Right renal pelvis (tissue), 4 donors: Measurements from ENCODE around the gene FUT3. TPM values are rescaled to one million over a fixed set of nuclear protein-coding genes. Genes with fewer than 3 reads are reported as not detected.
"Not testable (repeated sequence)": the region's sequence is repeated elsewhere in the genome, so short reads cannot be mapped to it uniquely, and the experiment has no call there.

Experiments used
- DNase-seq, 4 donors: peaks; one replicate each; pipeline ENCODE4 v3.0.0-alpha.2; 2013; ENCODE audit warnings: low read depth in 4 of 4, low spot score in 3 of 4, missing footprints in 1 of 4
- polyA plus RNA-seq, 4 donors: library from polyadenylated mRNA; unstranded; fragments of 120-200 nt; gene quantifications; one replicate each; pipeline ENCODE4 v1.2.1, GENCODE V29; 2013; ENCODE audit not compliant: insufficient read length in 4 of 4

The FUT3 gene
- polyA plus RNA-seq, 4 donors, result 0.25 to 0.70 (median 0.52) TPM

DNA sequence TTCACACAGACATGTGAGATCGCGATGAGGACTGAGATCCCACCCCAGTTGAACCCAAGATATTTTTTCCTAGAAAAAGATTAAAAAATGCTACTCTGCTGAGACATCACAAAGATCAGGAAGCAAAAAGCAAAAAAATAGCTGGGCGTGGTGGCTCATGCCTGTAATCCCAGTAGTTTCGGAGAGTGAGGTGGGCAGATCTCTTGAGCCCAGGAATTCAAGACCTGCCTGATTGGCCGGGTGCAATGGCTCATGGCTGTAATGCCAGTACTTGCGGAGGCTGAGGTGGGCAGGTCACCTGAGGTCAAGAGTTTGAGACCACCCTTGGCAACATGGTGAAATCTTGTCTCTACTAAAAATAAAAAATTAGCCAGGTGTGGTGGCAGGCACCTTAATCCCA lies 1.1 kb downstream of the FUT3 start:
- no peak for DNase-seq

GRCh38 chr19:5848621-5849020 lies 2.6 kb downstream of the FUT3 start:
- not testable (repeated sequence) for DNase-seq

- not testable (repeated sequence) for DNase-seq
Measured at GRCh38 chr19:5847846-5848245, 3.4 kb downstream of the FUT3 start.

DNA sequence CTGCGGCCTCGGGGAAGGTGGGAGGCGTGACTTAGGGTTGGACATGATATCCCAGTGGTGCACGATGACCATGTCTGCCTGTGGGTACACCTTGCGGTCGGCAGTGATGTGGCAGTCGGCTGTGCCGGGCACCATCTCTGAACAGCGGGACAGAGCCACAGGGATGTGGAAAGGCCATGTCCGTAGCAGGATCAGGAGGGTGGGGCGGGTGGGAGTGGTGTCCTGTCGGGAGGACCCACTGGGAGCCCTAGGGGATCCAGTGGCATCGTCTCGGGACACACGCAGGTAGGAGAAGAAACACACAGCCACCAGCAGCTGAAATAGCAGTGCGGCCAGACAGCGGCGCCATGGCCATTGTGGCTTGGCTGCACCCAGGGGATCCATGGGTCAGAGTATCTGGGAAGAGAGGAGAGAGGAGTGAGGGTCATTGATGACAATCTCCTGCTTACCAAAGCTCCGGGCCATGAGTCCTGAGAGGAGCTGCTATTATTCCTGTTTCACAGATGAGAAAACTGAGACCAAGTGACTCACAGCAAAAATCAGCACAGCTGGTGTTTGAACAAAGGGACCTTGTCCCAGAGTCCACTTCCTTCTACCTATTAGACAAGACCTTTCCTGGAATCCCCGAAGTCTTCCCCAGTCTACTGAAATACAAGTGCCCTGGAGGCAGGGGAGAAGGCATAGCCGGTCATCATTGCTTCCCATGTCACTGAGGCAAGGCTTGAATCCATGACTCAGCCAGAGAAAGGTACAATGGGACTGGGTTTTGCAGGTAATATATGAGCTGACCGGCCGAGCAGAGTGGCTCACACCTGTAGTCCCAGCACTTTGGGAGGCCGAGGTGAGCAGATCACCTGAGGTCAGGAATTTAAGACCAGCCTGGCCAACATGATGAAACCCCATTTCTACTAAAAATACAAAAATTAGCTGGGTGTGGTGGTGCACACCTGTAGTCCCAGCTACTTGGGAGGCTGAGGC lies 6.5 kb downstream of the FUT3 start:
- no peak for DNase-seq

- DNase-seq, result no peak
Measured at GRCh38 chr19:5843295-5843927, 7.8 kb downstream of the FUT3 start.

GRCh38 chr19:5841735-5842111 lies 9.5 kb downstream of the FUT3 start:
- not testable (repeated sequence) for DNase-seq

- no peak for DNase-seq
Measured at GRCh38 chr19:5839065-5840017, 11.9 kb downstream of the FUT3 start, which contains the start of gene FUT6. Gene FUT6 (minus strand): TSS chr19:5839702. CDS start chr19:5832567, 7,135 bp downstream.

GRCh38 chr19:5838353-5839064 lies 12.7 kb downstream of the FUT3 start:
- DNase-seq, result no peak

GRCh38 chr19:5837761-5838352 lies 13.4 kb downstream of the FUT3 start:
- no peak for DNase-seq

GRCh38 chr19:5832527-5833216 lies 18.6 kb downstream of the FUT3 start:
- DNase-seq, result no peak

- DNase-seq, result no peak
Measured at GRCh38 chr19:5832061-5832460, 19.2 kb downstream of the FUT3 start.

GRCh38 chr19:5831159-5831558 lies 20.1 kb downstream of the FUT3 start:
- DNase-seq, result no peak

DNA sequence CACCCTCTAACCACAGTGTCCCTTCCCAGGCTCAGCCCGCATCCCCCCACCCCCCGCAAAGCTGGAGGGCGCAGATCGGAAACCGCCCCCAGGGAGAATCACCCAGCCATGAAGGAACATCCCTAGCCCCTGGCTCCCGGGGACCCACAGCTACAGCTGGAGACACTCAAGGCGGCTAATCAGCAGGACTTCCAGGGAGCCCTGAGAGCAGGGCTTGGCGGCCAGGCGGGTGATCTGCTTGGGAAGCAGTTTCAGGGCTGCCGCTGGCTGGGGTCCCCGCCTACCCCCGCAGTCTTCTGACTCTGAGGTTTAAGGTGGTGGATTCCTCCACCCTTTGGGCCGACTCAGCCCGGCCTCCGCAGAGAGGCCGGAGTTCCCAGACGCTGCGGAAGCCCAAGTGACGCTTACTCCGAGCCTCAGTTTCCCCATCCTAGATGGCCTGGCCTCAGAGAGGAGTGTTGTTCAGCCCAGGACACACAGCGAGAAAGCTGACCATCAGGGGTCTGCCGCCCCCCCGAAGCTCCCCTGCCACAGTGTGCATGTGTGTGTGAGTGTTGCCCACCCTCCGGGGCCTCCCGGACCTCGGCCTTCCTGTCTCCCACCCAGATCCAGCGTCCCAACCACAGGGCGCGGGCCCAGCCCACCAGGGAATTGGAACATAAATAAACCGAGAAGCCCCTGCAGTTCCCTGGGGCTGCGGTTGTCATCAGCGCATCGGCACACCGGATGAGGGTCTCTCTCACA lies 21.5 kb downstream of the FUT3 start:
- no peak for DNase-seq

DNA sequence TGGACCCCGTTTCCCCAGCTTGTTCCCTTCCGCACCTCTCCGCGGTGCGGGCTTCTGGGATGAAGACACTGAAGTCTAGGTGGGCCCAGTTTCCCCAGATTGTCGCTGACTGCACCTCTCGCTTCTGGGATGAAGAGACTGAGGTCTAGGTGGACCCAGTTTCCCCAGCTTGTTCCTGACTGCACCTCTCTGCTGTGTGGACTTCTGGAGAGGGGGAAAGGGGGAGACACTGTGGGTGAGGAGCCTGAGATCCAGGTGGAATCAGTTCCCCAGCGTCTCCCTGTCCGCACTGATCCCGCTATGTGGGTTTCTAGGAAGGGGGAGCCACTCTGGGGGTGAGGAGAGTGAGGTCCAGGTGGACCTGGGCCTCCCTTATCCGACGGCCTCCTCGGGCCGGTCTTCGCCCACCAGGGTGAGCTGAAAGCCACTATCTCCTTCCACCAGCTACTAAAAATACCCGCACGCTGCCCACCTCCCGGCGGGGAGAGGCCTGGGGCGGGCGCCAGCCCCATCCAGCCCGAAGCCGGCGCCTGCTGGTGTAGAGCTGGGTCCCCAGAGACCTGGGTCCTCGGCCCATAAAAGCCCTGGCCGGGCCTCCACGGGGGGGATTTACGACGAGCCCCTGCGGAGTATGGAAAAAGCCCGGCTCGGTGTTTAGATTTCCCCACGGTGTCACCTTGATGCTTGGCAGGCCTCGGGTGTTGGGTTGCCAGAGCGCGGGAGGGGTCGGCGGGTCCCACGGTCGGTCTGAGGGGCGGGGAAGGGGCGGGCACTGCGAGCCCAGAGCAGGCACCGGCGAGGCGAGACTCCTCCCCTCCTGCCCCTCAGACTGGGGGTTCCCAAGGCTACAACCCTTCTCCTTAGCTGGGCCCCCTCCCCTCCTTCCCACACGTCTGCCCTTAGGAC lies 22.3 kb downstream of the FUT3 start:
- DNase-seq, result peak; percentile 60 to 74 (median 68)

- peak; percentile 87 to 95 (median 92) for DNase-seq
Measured at GRCh38 chr19:5827891-5828660, 23.2 kb downstream of the FUT3 start.

DNA sequence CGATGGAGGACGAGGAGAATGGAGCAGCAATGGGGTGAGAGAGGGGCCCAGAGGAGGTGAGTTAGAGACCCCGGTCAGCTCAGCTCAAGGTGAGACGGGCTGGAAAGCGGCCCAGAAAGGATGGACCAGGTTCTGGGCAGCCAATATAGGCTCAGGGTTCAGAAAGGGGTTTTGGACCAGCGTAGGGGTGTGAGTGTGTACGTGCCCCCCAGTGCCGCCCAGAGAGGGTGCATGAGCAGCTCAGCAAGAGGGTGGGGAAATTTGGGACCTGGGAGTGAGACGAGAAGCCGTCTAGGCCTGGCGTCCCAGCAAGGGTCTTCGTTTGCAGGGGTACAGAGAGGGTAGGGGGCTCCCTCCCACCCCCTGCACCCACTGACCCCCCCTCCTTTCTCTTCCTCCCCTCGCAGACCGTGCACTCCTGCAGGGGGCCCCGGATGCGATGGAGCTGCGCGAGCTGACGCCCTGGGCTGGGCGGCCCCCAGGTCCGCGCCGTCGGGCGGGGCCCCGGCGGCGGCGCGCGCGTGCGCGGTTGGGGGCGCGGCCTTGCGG lies 23.8 kb downstream of the FUT3 start:
- DNase-seq, result no peak
